Neural cell (in vitro differentiated cells): Measurements from ENCODE around the gene PAX6. TPM values are rescaled to one million over a fixed set of nuclear protein-coding genes. Genes with fewer than 3 reads are reported as not detected.
A peak's percentile ranks its signal among the peaks of the same experiment; 100 is the strongest.

Experiments used
- H2AFZ ChIP-seq: fragments of 200-600, 300-800 bp; sonication (generic), shearing (Covaris generic); 2 replicates; pipeline ENCODE4 v1.6.0; 2014; ENCODE audit warnings: low read depth, mild to moderate bottlenecking, antibody characterized with exemption, low read length, moderate library complexity
- H3F3A ChIP-seq: fragments of 200-600 bp; shearing (Covaris generic); 2 replicates; pipeline ENCODE4 v1.6.1; 2016; ENCODE audit warnings: mild to moderate bottlenecking, moderate library complexity, mixed read lengths, antibody characterized with exemption, low read length; ENCODE audit not compliant: insufficient read depth, poor library complexity, severe bottlenecking
- H3K27ac ChIP-seq: fragments of 200-600, 300-800 bp; sonication (generic), shearing (Covaris generic); 2 replicates; pipeline ENCODE4 v1.5.1; 2014; ENCODE audit warnings: mild to moderate bottlenecking, low read length, moderate library complexity
- H3K27me3 ChIP-seq: fragments of 300-800, 200-600 bp; sonication (generic), shearing (Covaris generic); 2 replicates; pipeline ENCODE4 v1.6.0; 2014; ENCODE audit warnings: mild to moderate bottlenecking, low read depth, low read length, moderate library complexity; ENCODE audit not compliant: insufficient read depth
- H3K36me3 ChIP-seq: fragments of 300-800, 200-600 bp; sonication (generic), shearing (Covaris generic); 2 replicates; pipeline ENCODE4 v1.5.1; 2014; ENCODE audit warnings: mild to moderate bottlenecking, antibody characterized with exemption, low read length, moderate library complexity; ENCODE audit not compliant: insufficient read depth
- H3K4me2 ChIP-seq: fragments of 300-800, 200-600 bp; sonication (generic), shearing (Covaris generic); 2 replicates; pipeline ENCODE4 v1.6.0; 2014; ENCODE audit warnings: mild to moderate bottlenecking, low read length
- H3K4me3 ChIP-seq: fragments of 300-800, 200-600 bp; sonication (generic), shearing (Covaris generic); 2 replicates; pipeline ENCODE4 v1.5.1; 2014; ENCODE audit warnings: mild to moderate bottlenecking, low read length, moderate library complexity
- H3K79me2 ChIP-seq: fragments of 200-600 bp; shearing (Covaris generic); replicated peaks from 2 replicates; pipeline ENCODE4 v1.6.0; 2014; ENCODE audit warnings: mild to moderate bottlenecking, low read length, moderate library complexity; ENCODE audit not compliant: insufficient read depth
- H3K9ac ChIP-seq: fragments of 300-800, 200-600 bp; sonication (generic), shearing (Covaris generic); 2 replicates; pipeline ENCODE4 v1.6.1; 2016; ENCODE audit warnings: mild to moderate bottlenecking, low read length, mixed read lengths
- H3K9me2 ChIP-seq: fragments of 200-600 bp; shearing (Covaris generic); 2 replicates; pipeline ENCODE4 v1.6.1; 2016; ENCODE audit warnings: mild to moderate bottlenecking, low read length, mixed read lengths; ENCODE audit not compliant: insufficient read depth
- H3K9me3 ChIP-seq: fragments of 200-600, 300-800 bp; sonication (generic), shearing (Covaris generic); 2 replicates; pipeline ENCODE4 v1.6.1; 2016; ENCODE audit warnings: mild to moderate bottlenecking, mixed run types, low read length, moderate library complexity, mixed read lengths
- H4K20me1 ChIP-seq: fragments of 200-600 bp; shearing (Covaris generic); 2 replicates; pipeline ENCODE4 v1.6.1; 2016; ENCODE audit warnings: mild to moderate bottlenecking, mixed run types; ENCODE audit not compliant: insufficient read depth
- EP300 ChIP-seq: fragments of 450-650 bp; conservative IDR thresholded peaks from 2 replicates; pipeline ENCODE4 v1.6.1; 2014; ENCODE audit warnings: antibody characterized with exemption, mild to moderate bottlenecking, moderate library complexity; ENCODE audit not compliant: poor library complexity, severe bottlenecking
- EZH2 ChIP-seq: fragments of 200-600, 300-800 bp; shearing (Covaris generic), sonication (generic); IDR thresholded peaks from 2 replicates; pipeline ENCODE4 v1.6.1; 2014; ENCODE audit warnings: antibody characterized with exemption, low read length, borderline replicate concordance, mild to moderate bottlenecking; ENCODE audit not compliant: insufficient read depth, poor library complexity, severe bottlenecking
- MXI1 ChIP-seq: fragments of 450-650 bp; conservative IDR thresholded peaks from 2 replicates; pipeline ENCODE4 v1.6.1; 2014; ENCODE audit warnings: antibody characterized with exemption, mild to moderate bottlenecking; ENCODE audit not compliant: poor library complexity, severe bottlenecking
- POLR2AphosphoS5 ChIP-seq: IDR thresholded peaks from 2 replicates; pipeline ENCODE4 v1.6.1; 2012
- RAD21 ChIP-seq: fragments of 450-650 bp; conservative IDR thresholded peaks from 2 replicates; pipeline ENCODE4 v1.6.1; 2014; ENCODE audit warnings: antibody characterized with exemption, mild to moderate bottlenecking, moderate library complexity
- SMC3 ChIP-seq: fragments of 450-650 bp; conservative IDR thresholded peaks from 2 replicates; pipeline ENCODE4 v1.6.1; 2014; ENCODE audit warnings: antibody characterized with exemption, mild to moderate bottlenecking, moderate library complexity; ENCODE audit not compliant: poor library complexity
- TAF1 ChIP-seq: IDR thresholded peaks from 2 replicates; pipeline ENCODE4 v1.6.1; 2012; ENCODE audit warnings: low read depth
- polyA plus RNA-seq: library from polyadenylated mRNA; depleted of rRNA; stranded (reverse); fragments of >200 nt; gene quantifications from 2 replicates; pipeline ENCODE4 v1.2.3, GENCODE V29; 2014
- TF ChIP-seq, protein P1 (sequence below): fragments of 450-650 bp; IDR thresholded peaks from 2 replicates; pipeline ENCODE4 v1.5.1; 2014; ENCODE audit warnings: antibody characterized with exemption, mild to moderate bottlenecking, moderate library complexity; ENCODE audit not compliant: poor library complexity, severe bottlenecking
- TF ChIP-seq, protein P2 (sequence below): IDR thresholded peaks from 2 replicates; pipeline ENCODE4 v1.6.1; 2012; ENCODE audit warnings: borderline replicate concordance

The PAX6 gene
- polyA plus RNA-seq, 1 donor from 2014 or later = 74.7 TPM

- no peaks in the 10 kb centered on the region for H4K20me1 ChIP-seq
- no peak overlapping the region for H3K4me2 ChIP-seq
- no peak overlapping the region for H3K27ac ChIP-seq
- H3K36me3 ChIP-seq = no peaks in the 10 kb centered on the region
- H3K9me3 ChIP-seq = peaks cover 5% of the 10 kb centered on the region
- TF ChIP-seq EP300 (no peak), SMC3 (no peak), TAF1 (no peak), MXI1 (no peak), EZH2 (no peak), RAD21 (no peak), POLR2AphosphoS5 (no peak)
- TF ChIP-seq, protein P1, sequence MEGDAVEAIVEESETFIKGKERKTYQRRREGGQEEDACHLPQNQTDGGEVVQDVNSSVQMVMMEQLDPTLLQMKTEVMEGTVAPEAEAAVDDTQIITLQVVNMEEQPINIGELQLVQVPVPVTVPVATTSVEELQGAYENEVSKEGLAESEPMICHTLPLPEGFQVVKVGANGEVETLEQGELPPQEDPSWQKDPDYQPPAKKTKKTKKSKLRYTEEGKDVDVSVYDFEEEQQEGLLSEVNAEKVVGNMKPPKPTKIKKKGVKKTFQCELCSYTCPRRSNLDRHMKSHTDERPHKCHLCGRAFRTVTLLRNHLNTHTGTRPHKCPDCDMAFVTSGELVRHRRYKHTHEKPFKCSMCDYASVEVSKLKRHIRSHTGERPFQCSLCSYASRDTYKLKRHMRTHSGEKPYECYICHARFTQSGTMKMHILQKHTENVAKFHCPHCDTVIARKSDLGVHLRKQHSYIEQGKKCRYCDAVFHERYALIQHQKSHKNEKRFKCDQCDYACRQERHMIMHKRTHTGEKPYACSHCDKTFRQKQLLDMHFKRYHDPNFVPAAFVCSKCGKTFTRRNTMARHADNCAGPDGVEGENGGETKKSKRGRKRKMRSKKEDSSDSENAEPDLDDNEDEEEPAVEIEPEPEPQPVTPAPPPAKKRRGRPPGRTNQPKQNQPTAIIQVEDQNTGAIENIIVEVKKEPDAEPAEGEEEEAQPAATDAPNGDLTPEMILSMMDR = no peak
- TF ChIP-seq, protein P2, sequence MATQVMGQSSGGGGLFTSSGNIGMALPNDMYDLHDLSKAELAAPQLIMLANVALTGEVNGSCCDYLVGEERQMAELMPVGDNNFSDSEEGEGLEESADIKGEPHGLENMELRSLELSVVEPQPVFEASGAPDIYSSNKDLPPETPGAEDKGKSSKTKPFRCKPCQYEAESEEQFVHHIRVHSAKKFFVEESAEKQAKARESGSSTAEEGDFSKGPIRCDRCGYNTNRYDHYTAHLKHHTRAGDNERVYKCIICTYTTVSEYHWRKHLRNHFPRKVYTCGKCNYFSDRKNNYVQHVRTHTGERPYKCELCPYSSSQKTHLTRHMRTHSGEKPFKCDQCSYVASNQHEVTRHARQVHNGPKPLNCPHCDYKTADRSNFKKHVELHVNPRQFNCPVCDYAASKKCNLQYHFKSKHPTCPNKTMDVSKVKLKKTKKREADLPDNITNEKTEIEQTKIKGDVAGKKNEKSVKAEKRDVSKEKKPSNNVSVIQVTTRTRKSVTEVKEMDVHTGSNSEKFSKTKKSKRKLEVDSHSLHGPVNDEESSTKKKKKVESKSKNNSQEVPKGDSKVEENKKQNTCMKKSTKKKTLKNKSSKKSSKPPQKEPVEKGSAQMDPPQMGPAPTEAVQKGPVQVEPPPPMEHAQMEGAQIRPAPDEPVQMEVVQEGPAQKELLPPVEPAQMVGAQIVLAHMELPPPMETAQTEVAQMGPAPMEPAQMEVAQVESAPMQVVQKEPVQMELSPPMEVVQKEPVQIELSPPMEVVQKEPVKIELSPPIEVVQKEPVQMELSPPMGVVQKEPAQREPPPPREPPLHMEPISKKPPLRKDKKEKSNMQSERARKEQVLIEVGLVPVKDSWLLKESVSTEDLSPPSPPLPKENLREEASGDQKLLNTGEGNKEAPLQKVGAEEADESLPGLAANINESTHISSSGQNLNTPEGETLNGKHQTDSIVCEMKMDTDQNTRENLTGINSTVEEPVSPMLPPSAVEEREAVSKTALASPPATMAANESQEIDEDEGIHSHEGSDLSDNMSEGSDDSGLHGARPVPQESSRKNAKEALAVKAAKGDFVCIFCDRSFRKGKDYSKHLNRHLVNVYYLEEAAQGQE = no peak
- H3K79me2 ChIP-seq = no peaks in the 10 kb centered on the region
- no peak overlapping the region for H3K9ac ChIP-seq
- no peak overlapping the region for H2AFZ ChIP-seq
- H3F3A ChIP-seq = no peaks in the 10 kb centered on the region
- no peaks in the 10 kb centered on the region for H3K9me2 ChIP-seq
- peaks cover 100% of the 10 kb centered on the region for H3K27me3 ChIP-seq
- H3K4me3 ChIP-seq = no peak overlapping the region
These were observed 10.2 kb upstream of the PAX6 start for GRCh38 chr11:31821235-31821764.

GRCh38 chr11:31820438-31820818, 9.3 kb upstream of the PAX6 start:
- Histone ChIP-seq H4K20me1 (no peaks in the 10 kb centered on the region), H3K4me3 (no peak overlapping the region), H3K9me3 (peaks cover 5% of the 10 kb centered on the region), H3K9ac (no peak overlapping the region), H3F3A (no peaks in the 10 kb centered on the region), H3K27me3 (peaks cover 100% of the 10 kb centered on the region), H3K9me2 (no peaks in the 10 kb centered on the region), H3K27ac (no peak overlapping the region), H3K79me2 (no peaks in the 10 kb centered on the region), H3K4me2 (no peak overlapping the region), H2AFZ (no peak overlapping the region), H3K36me3 (no peaks in the 10 kb centered on the region)
- TF ChIP-seq POLR2AphosphoS5 = peak; percentile 14
- TF ChIP-seq MXI1 = no peak
